Measurements from ENCODE around the gene PARD3B.

The PARD3B gene

DNA sequence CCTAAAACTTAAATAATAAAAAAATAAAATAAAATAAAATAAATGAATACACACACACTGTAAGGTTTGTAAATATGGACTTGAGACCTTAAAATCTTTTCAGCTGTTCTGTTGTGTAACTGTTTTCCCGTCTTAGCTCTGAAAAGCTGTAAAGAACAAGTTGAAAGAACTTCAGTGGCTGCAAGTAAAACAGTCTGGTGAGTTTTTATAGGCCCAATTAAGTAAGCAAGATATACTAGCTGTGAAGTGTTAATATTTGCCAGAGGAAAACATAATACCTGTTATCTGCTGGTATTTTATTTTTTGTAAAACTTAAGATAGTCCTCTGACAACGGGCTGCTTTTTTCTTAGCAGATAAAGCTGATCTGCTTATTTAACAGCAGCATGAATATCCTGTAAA is 960.1 kb downstream of the PARD3B start:
- FAIRE-seq, result no peak
- DNase-seq (ENCODE audit: insufficient read length, low spot score), result no peak

DNA sequence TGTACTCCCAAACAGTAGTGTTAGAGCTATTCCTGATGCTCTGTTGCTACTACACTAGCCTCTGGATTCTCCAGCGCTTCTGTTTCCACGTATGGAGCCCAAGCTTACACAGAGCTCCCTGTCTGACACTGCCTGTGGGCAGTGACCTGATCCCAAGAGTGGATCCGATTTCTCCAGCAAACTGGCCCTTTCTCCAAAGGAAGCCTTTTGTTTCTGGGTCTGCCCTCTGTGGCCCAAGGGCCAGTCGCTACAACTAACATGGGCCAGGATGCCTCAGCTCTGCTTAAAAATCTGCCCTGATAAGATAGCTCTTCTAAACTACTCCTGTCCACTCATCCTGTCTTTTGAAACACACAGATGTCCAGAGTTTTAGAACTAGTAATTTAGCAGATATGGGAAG is 964.4 kb downstream of the PARD3B start:
- DNase-seq (ENCODE audit: insufficient read length, low spot score), result no peak
- no peak for FAIRE-seq

DNA sequence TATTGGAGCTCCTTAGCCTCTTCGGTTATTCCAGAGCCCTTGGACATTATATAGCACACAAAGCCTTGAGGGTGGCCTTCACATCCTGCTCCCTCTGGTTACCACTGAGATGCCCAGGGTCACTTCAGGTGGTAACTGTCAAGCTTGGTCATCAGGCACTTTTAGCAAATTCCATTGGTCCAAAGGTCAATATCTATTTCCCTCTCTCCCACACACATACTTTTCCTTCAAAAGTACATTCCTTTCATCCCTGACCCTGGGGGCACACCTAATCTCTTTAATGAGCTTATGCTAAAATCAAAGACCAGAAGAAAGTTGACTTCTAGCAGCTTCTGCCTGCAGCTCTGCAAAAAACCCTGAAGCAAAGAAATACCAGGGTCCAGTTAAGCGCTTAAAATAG is 965.1 kb downstream of the PARD3B start:
- no peak for FAIRE-seq
- no peak for DNase-seq (ENCODE audit: insufficient read length, low spot score)

DNA sequence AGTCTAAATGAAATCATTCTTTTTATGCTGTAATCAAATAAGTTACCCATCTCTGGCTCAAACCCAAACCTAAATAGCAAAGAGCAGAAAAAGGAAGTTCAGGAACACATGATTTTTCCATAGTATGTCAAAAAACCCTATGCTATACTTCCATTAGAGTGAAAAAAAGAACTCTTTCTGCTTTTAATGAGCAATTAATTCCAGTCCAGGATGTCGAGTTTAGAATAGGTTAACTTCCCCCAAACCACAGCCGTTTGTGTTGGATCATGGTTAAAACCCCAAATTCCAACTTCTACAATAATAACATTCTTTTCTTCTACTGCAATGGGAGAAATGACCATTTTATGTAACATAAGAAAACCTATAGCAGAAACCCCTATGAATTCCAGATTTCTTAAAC is 965.9 kb downstream of the PARD3B start:
- no peak for FAIRE-seq
- no peak for DNase-seq (ENCODE audit: insufficient read length, low spot score)

DNA sequence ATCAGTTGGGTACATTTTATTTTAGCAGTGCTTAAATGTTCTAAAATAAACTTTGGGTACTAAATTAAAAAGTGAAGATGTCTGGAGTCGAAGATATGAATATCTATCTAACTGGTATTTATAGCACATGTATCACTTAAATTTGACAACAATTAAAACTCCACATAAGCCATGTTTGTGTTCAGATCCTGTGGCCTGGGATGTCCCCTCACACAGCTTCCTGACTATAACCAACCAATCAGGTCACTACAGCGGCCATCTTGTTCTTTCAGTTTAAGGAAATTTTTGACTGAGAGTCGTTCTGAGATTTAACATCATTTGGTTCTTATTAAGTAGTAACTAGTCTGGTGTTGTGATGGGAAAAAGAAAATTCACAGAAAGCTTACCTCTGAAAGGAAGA is 966.4 kb downstream of the PARD3B start:
- FAIRE-seq (no peak), DNase-seq (ENCODE audit: insufficient read length, low spot score) (no peak)

DNA sequence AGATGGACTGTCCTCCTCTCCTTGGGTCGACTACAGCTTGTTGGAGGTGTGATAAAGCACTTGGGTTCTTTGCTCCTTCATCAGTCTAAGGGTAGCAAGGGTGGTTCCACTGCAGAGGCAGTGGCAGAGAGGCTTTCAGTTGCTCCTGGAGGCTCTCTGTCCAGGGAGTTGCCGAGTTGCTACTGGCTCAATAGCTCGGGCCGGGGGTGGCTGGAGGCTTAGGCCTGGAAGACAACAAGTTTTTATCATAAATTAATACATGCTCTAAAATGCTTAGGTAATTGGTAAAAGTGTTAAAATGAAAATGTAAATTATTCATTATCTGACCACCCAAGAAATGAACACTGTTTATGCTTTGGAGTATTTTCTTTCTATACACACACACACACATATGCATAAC is 975.0 kb downstream of the PARD3B start:
- no peak for FAIRE-seq
- DNase-seq (ENCODE audit: insufficient read length, low spot score), result no peak

DNA sequence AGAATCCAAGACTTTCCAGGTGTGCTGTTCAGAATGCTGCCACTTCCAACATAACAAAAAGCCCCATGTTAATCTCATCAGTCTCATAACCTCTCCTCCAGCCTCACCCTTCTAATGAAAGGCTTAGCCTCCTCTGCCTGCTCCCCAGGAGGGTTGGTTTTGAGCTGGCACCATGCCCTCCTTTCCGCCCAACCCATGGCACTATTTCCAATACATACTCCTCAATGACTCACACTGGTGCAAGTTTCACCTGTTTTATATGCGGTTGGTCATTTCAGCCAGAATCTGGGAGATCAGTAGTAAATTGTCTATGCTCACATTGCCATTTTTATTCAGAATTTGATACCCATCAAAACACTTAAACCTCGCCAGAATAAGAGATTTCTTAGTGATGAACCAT is 979.4 kb downstream of the PARD3B start:
- FAIRE-seq, result no peak
- no peak for DNase-seq (ENCODE audit: insufficient read length, low spot score)

DNA sequence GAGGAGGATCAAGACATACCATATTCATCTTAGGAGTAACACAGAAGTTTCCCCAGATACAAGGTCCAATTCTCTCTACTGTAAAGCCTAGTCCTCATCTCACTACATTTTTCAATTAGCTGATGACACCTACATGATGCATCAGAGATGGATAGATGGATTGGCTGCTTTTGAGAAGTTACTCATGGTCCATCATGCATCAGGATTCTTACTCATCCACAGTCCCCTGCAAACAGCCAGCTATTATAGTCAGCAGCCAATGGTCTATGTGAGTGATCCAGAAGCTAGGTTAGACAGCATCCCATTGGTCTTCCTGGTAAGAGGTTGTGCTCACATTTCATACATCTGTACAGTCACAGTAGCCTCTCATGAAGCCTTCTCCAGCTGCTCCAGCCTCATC is 982.5 kb downstream of the PARD3B start:
- DNase-seq (ENCODE audit: insufficient read length, low spot score) (no peak), FAIRE-seq (no peak)

DNA sequence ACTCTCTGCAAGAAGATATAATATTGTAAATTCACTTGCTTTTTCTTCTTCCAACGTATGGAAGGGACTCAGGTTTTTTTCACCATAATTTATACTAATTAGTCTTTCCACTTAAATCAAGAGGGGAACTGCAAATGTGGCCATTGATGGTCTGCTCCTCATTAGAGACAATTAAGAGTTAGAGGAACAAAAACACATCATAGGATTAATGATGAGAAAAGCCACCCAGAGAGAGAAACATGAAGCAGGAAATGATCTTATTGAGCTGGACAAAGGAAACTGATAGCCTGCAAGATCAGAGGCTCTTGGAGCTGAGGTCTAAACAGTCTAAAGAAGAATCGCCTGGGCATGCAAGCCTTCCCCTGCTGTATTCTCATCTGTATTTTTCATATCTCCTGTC is 985.8 kb downstream of the PARD3B start:
- DNase-seq (ENCODE audit: insufficient read length, low spot score), result no peak
- no peak for FAIRE-seq

DNA sequence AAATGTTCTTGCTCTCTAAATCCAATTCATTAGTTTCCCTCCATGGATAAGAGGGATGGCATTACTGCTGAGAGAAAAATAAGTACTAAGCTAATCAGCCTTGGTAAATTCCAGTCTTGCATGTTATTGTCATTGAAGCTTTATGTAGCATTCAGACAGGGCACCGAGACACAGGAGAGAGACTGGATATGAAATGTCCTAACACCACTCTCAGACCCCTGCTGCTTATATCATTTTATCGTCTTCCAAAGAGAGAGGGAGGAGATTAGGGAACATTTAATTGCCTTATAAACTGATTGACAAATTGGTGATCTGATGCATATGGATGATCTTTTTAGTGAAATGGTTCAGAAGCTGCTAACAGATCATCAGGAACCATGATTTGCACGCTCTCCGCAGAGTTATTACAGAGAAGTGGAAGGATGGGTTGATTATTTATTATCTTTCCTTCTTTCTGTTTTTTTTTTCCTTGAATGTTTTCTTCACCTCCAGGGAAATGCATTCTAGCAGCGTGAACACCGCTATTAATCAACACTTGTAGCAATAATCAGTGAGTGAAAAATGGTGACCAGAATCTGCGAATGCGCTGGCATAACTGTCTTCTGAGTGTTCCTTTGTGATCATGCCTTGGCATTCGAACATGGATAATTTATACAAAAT is 986.3 kb downstream of the PARD3B start:
- no peak for FAIRE-seq
- no peak for DNase-seq (ENCODE audit: insufficient read length, low spot score)

DNA sequence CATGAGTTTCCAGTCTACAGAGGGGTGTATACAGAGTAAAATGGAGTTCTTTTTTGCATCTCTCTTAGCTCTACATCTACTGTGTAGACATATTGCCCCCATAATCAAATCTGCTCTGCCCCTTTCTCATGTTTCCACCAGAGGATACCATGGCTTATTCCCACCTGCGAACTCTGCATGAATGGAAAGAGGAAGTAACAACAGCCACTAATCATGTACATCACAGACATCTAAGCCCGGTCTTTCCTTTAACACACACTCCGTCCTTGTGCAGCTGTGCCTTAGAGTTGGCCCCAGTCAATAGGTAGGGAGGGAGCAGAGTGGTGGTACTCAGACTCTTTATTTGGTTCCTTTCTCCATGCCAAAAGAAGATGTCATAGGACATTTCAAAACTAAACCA is 989.7 kb downstream of the PARD3B start:
- DNase-seq (ENCODE audit: insufficient read length, low spot score) (no peak), FAIRE-seq (no peak)

DNA sequence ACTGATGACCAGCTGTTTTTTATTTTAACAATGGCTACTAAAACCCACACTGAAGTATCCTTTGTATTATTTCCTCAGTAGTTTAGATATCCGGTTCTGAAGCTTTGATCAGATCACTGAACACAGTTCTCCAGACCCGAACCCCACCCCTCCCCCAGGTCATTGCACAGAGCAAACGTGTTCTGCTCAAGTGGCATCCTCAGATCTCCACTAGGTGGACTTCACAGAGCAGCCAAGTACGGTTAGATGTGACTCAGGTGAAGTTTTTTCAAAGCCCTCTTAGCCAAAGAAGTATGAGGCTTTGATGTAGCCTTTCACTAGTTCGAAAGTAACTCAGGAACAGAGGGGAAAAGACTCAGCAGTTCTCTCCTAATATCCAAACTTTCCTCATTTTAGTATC is 994.3 kb downstream of the PARD3B start:
- FAIRE-seq, result no peak
- DNase-seq (ENCODE audit: insufficient read length, low spot score), result no peak

DNA sequence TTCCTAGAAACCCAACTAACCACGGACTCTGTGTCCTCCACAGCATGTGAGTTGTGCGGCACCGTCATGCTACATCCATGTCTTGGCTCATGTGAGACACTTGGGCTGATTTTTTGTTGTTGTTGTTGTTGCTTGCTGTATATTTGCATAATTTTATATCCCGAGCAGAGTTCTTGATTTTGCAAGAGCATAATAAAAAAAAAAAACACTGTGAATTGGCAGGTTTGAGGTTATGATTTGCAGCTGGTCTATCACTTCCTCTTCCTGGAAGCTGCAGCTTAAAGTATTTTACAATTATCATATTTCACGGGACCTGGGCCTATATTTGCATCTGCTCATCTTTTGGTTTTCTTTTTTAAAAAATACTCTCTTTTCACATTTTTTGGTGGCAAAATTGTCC is 994.8 kb downstream of the PARD3B start:
- no peak for DNase-seq (ENCODE audit: insufficient read length, low spot score)
- no peak for FAIRE-seq

DNA sequence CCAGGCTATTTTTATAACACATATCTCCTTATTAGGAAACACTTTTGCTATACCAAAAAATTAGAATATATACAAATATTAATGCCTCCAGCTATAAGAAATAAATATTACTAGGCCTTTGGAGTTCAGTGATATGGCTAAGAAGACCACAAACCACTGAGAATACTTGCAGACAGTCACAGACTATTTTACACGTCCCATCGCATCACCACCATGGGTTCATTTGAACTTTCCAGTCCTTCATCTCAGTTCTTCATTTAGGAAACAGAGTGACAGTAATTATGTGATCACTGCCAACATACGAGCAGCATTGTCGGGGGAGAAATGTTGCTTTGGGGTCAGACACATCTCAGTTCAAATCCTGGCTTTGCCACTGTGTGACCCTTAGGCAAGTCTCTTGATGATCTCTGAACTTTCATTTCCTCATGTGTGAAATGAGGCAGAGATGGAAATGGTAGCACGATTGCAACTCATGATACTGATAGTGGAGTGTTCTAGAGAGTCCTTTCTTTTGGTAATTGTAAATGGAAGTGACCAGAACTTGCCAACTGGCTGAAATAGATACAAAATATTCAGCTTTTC is 998.1 kb downstream of the PARD3B start:
- FAIRE-seq (peak; percentile 33), DNase-seq (ENCODE audit: insufficient read length, low spot score) (no peak)

DNA sequence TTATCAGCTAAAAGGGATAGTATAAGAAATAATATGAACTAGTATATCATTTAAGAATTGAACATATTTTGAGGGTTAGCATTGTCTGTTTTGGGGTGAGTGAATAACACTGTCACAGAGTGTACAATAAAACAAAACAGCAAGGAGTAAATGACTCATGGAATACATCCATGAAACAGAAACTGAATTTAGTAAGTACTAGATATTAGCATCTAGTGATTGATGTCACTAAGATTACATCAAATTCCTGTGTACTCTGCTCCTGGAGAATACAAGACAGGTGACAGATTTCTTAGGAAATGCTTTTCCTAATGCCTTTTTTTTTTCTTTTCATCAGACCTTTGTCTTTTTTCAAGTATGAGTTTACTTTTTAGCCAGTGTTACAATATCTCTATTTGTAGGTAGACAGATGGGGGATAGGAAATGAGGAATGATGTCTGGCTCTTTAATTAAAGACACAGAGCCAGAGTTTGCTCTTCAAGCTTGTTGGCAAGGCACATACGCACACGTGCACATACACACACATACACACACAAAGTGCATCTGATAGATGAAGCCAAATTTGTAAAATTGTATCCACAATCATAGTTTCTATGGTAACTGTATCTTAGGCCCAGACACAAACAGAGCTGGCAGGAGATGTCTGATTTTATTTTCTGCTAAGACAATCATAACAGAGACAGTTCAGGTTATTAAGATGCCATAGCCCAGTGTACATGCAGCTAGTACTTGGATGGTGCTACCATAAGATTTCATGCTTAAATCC is 998.8 kb downstream of the PARD3B start:
- FAIRE-seq (no peak), DNase-seq (ENCODE audit: insufficient read length, low spot score) (no peak)

DNA sequence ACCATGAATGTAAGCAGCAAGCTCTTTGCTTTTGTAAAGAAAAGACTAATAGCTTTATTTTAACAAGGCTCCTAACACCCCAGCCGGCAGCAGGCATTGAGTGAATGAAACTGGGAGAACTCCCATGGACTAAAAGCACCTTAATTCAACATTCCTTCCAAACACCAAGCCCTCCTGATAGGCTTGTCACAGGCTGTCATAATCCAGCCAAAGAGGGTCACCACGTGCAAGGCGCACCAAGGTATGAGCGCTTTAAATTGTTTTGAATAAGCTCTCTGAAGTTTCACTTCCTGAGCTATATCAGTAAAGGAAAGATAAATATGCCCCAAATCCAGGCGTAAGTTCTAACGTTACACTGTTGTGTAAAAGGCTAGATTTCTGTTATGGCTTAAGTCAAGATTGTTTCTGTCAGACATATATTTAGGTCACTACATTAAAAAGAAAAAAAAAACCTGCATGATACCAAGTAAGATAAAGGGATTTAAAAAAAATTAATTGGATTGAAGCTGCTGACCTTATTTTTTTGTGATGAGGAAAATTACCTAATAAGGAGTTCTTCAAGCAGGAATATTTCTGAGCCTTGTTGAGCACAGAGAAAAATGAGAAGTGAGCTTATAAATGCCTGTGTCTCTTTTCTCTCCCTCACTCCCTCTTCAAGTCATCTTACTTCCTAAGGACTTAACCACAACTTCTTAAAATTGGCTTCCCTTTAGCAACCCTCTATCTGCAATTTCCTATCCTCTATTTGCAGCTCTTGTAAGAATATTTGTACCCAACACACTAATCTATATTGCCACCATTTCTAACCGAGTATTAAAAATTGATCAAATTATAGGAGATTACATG is 1000.9 kb downstream of the PARD3B start:
- no peak for DNase-seq (ENCODE audit: insufficient read length, low spot score)
- no peak for FAIRE-seq

DNA sequence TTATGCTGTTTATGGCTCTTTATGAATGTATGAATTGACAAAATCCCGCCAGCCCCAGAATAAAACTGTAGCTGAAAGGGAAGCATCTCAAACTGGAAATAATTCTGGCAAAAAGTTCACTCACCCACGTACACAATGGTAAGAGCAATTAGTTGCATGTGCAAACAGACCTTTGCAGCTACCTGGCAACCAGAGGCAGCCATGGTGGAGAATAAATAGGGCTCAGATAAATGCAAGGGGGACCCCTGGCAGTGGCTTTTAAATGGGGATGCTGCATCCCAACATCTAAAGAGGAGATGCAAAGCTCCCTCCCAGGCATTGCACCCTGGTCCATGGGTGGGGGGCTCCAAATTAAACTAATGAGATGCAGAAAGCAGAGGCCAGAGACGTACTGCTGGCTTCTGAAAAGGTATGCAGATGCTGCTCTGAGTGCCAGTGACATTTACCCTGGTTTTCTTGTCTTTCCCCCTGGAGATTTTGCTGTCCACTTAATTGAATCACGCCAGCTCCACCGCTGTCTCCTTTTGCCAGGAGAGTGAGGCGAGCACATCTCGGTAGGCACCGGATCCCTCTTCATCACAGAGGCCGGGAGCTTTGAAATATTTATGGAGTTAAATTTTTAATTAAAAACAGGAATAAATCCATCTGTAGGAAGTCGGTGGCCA is 1010.4 kb downstream of the PARD3B start:
- DNase-seq (ENCODE audit: insufficient read length, low spot score) (no peak), FAIRE-seq (no peak)

DNA sequence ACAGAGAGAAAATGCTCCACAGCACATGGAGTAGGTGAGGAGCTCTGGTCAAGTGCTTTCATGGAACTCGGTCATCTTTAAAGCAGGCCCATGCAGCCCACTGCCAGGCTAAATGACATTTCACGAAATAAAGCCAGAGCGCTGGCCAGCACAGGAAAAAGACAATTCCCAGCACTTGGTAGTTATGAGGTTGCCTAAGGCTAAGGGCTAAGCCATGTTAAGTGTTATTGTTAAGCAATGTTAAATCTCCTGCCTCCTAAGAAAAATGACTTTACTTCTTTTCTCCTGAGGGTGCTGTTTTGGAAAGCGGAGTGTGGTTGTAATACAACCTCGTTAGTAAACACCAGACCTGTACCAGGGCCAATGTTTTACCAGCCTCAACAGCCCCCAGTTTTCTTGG is 1011.1 kb downstream of the PARD3B start:
- DNase-seq (ENCODE audit: insufficient read length, low spot score) (no peak), FAIRE-seq (no peak)

DNA sequence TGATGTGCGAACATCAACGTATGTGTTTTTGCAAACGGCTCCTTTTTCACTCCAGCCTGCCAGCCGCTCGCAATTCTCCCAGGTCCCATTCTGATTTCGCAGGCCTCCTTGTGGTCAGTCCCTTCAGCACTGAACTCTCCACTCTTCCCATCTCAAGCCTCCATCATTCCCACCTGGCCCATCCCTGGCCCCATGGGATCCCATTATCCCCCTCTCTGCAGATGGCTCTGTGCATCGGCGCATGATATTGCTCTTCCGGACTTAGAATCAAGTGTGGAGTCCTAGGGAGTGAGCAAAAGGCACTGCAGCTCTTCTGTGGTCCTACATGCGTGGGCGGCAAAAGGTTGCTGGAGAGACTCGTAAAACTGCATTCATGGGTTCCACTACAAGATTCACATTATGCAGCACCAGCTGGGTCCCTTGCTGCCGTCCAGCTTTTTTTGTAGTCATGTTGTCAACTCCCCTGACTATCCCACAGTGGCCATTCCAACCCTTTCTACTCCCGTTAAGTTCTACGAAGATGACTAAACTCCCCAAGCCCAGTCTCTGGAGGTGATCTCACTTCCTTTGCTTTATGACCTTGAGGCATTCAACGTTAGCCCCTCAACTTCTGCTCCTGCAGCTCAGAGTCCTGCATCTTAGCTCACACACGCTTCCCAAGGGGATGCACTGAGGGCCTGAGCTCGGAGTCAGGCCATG is 1011.7 kb downstream of the PARD3B start:
- FAIRE-seq (no peak), DNase-seq (ENCODE audit: insufficient read length, low spot score) (no peak)

DNA sequence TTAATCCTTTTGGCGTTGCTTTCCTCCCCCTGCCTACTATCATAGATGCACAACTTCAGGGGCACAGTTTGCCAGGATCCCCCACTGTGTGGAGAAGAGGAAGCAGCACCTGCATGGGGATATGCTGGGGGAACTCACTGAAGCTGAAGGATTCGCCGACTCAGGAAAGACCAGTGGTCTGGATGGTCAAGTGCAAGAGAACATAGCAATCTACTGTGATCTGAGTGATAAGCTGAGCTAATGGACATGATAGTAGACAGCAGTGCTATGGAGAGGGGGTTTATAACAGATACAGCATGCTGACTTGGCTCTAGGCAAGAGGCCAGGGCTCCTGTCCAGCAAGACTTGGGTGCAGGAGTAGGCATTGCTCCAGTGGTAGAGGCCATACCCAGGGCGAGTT is 1012.6 kb downstream of the PARD3B start:
- FAIRE-seq, result no peak

More for the DNA sequence above, 1012.6 kb downstream of the PARD3B start:
- no peak for DNase-seq (ENCODE audit: insufficient read length, low spot score)
